K562 (cell line): ENCODE data around the gene MACROD2. TPM values are rescaled to one million over a fixed set of nuclear protein-coding genes. Genes with fewer than 3 reads are reported as not detected.

Experiments
- ATAC-seq: fragments of 200-7000 bp; cut with Tn5 transposase; 3 replicates; pipeline ENCODE4 v1.9.1; 2020; ENCODE audit warnings: moderate library complexity
- BruUV-seq: library from RNA; stranded (reverse); fragments of 400-500 nt; replicated peaks from 2 replicates; lab custom pipeline; 2021; lab: Mats Ljungman, UMichigan
- CTCF ChIA-PET: fragments of 300-600 bp; formaldehyde crosslinking; extraction: SDS; loops from one replicate; lab custom pipeline; 2021; ENCODE audit warnings: low intra/inter-chr PET ratio; lab: Yijun Ruan, JAX
- POLR2A ChIA-PET: fragments of 300-600, 350-650 bp; sonication (Branson Sonifier 250); formaldehyde crosslinking; extraction: SDS; loops from one replicate; lab custom pipeline; 2021; ENCODE audit warnings: antibody characterized with exemption, inconsistent platforms; lab: Yijun Ruan, JAX
- DNase-seq, 4 experiments: peaks; one replicate each; pipeline versions ENCODE4 v3.0.0 to v3.0.0-alpha.2; 2011 to 2018; ENCODE audit warnings: low spot score in 3 of 4, mixed read lengths in 3 of 4; ENCODE audit errors: extremely low read depth in 1 of 4
- FAIRE-seq: peaks from 2 replicates; lab custom pipeline; 2011; peaks lifted over from hg19 to GRCh38; lab: Jason Lieb, UNC
- H2AFZ ChIP-seq: 2 replicates; pipeline ENCODE4 v1.6.0; 2011; ENCODE audit warnings: low read depth, low read length, control low read depth, inconsistent platforms
- H3K27ac ChIP-seq: fragments of 200-600 bp; 3 replicates; pipeline ENCODE4 v1.8.0; 2011; ENCODE audit warnings: low read depth, mild to moderate bottlenecking, control low read depth, inconsistent platforms, low read length, moderate library complexity, mixed read lengths; ENCODE audit errors: extremely low read depth
- H3K27me3 ChIP-seq, 2 experiments: fragments of 300-600 bp in 1 of 2; 2 replicates in 1 of 2; 3 replicates in 1 of 2; pipeline versions ENCODE4 v1.6.0 to v1.8.0; 2011; ENCODE audit warnings: inconsistent platforms in 2 of 2, low read length in 2 of 2, mild to moderate bottlenecking in 1 of 2, mixed read lengths in 1 of 2, moderate library complexity in 1 of 2; ENCODE audit not compliant: control insufficient read depth in 2 of 2, insufficient read depth in 2 of 2
- H3K36me3 ChIP-seq: fragments of 300-600 bp; 3 replicates; pipeline ENCODE4 v1.8.0; 2011; ENCODE audit warnings: mild to moderate bottlenecking, low read length, inconsistent platforms; ENCODE audit not compliant: control insufficient read depth, insufficient read depth
- H3K4me1 ChIP-seq, 2 experiments: fragments of 200-600 bp in 1 of 2; replicated peaks in 1 of 2; 2 replicates in 1 of 2; 3 replicates in 1 of 2; pipeline versions ENCODE4 v1.5.1 to v1.8.0; 2011; ENCODE audit warnings: inconsistent platforms in 2 of 2, low read length in 2 of 2, mild to moderate bottlenecking in 1 of 2, mixed read lengths in 1 of 2, moderate library complexity in 1 of 2; ENCODE audit not compliant: control insufficient read depth in 2 of 2, insufficient read depth in 2 of 2
- H3K4me2 ChIP-seq: 2 replicates; pipeline ENCODE4 v1.6.1; 2011; ENCODE audit warnings: low read length, control low read depth, inconsistent platforms, mixed read lengths; ENCODE audit not compliant: insufficient read depth
- H3K4me3 ChIP-seq: fragments of 200-600 bp; sonication (generic), shearing (Covaris generic); 2 replicates; pipeline ENCODE4 v1.5.1; 2016; ENCODE audit warnings: control low read depth, inconsistent platforms
- H3K79me2 ChIP-seq: fragments of 200-600 bp; 3 replicates; pipeline ENCODE4 v1.8.0; 2011; ENCODE audit warnings: low read length, inconsistent platforms; ENCODE audit not compliant: control insufficient read depth, insufficient read depth
- H3K9ac ChIP-seq, 2 experiments: 2 replicates each; pipeline versions ENCODE4 v1.6.0 to v1.6.1; 2011; ENCODE audit warnings: low read depth in 2 of 2, low read length in 2 of 2, control low read depth in 1 of 2, inconsistent platforms in 1 of 2, mild to moderate bottlenecking in 1 of 2, mixed read lengths in 1 of 2; ENCODE audit not compliant: insufficient read depth in 1 of 2
- H3K9me1 ChIP-seq: one replicate; pipeline ENCODE4 v1.6.0; 2011; ENCODE audit warnings: inconsistent platforms, mild to moderate bottlenecking, low read length, moderate library complexity; ENCODE audit not compliant: control insufficient read depth, insufficient read depth
- H3K9me3 ChIP-seq: replicated peaks from 2 replicates; pipeline ENCODE4 v1.5.1; 2011; ENCODE audit warnings: low read depth, low read length, inconsistent platforms; ENCODE audit not compliant: control insufficient read depth, insufficient read depth
- H4K20me1 ChIP-seq: replicated peaks from 2 replicates; pipeline ENCODE4 v1.6.1; 2011; ENCODE audit warnings: low read length, inconsistent platforms, mixed read lengths; ENCODE audit not compliant: control insufficient read depth, insufficient read depth
- CBFA2T2 ChIP-seq: fragments of 450-650 bp; conservative IDR thresholded peaks from 2 replicates; pipeline ENCODE4 v1.6.1; 2017; ENCODE audit warnings: mild to moderate bottlenecking
- CBX5 ChIP-seq: IDR thresholded peaks from 2 replicates; pipeline ENCODE4 v1.6.1; 2014; ENCODE audit warnings: low read depth, borderline replicate concordance
- CC2D1A ChIP-seq: fragments of 450-650 bp; IDR thresholded peaks from 2 replicates; pipeline ENCODE4 v1.6.1; 2017; ENCODE audit warnings: mild to moderate bottlenecking
- DDX20 ChIP-seq: fragments of 450-650 bp; IDR thresholded peaks from 2 replicates; pipeline ENCODE4 v1.6.1; 2016; ENCODE audit warnings: missing genetic modification characterization, low read depth, mild to moderate bottlenecking, missing compliant biosample characterization, moderate library complexity
- GABPB2 ChIP-seq: fragments of 250-450 bp; sonication (Bioruptor Pico); conservative IDR thresholded peaks from 2 replicates; pipeline ENCODE4 v1.5.1; 2021; ENCODE audit warnings: mild to moderate bottlenecking
- HDAC6 ChIP-seq: IDR thresholded peaks from 2 replicates; pipeline ENCODE4 v1.6.1; 2012; ENCODE audit warnings: low read depth, mild to moderate bottlenecking, control low read depth, inconsistent platforms, low read length, moderate library complexity
- HEY1 ChIP-seq: fragments of 250-450 bp; sonication (Bioruptor Pico); IDR thresholded peaks from 2 replicates; pipeline ENCODE4 v1.5.0; 2020; ENCODE audit warnings: mild to moderate bottlenecking, moderate library complexity, borderline replicate concordance
- JUND ChIP-seq, 2 experiments: IDR thresholded peaks; 2 replicates in 1 of 2; 3 replicates in 1 of 2; pipeline ENCODE4 v1.6.1; 2011; ENCODE audit warnings: borderline replicate concordance in 2 of 2, low read depth in 2 of 2, low read length in 2 of 2, improper control_type of control experiment in 1 of 2, missing biosample characterization in 1 of 2, missing genetic modification characterization in 1 of 2, missing genetic modification reagents in 1 of 2
- KLF6 ChIP-seq: fragments of 250-450 bp; sonication (Bioruptor Pico); IDR thresholded peaks from 2 replicates; pipeline ENCODE4 v1.4.0; 2020; ENCODE audit warnings: mild to moderate bottlenecking, moderate library complexity, borderline replicate concordance
- LEF1 ChIP-seq: fragments of 450-650 bp; IDR thresholded peaks from 2 replicates; pipeline ENCODE4 v1.6.1; 2016; ENCODE audit warnings: mild to moderate bottlenecking
- NR3C1 ChIP-seq: sonication (generic); formaldehyde crosslinking; IDR thresholded peaks from 2 replicates; pipeline ENCODE4 v1.8.1; 2022; ENCODE audit warnings: missing genetic modification reagents
- RFX7 ChIP-seq: fragments of 250-450 bp; sonication (Bioruptor Pico); IDR thresholded peaks from 2 replicates; pipeline ENCODE4 v1.5.1; 2021; ENCODE audit warnings: mild to moderate bottlenecking
- ZEB2 ChIP-seq: fragments of 450-650 bp; IDR thresholded peaks from 2 replicates; pipeline ENCODE4 v1.6.1; 2016
- ZNF224 ChIP-seq: sonication (generic); formaldehyde crosslinking; IDR thresholded peaks from 2 replicates; pipeline ENCODE4 v1.8.0; 2022; ENCODE audit warnings: mild to moderate bottlenecking, missing genetic modification reagents
- ZNF668 ChIP-seq: fragments of 250-450 bp; sonication (Bioruptor Pico); IDR thresholded peaks from 2 replicates; pipeline ENCODE4 v1.8.0; 2022; ENCODE audit warnings: mild to moderate bottlenecking, inconsistent platforms
- ZNF717 ChIP-seq: fragments of 250-450 bp; sonication (Bioruptor Pico); IDR thresholded peaks from 2 replicates; pipeline ENCODE4 v1.5.0; 2021
- WGBS: fragments of 100-300 bp; shearing (Covaris generic); methylation state at CpG from one replicate; pipeline ENCODE4 v1.1.6; 2016; ENCODE audit warnings: low coverage, mixed read lengths; ENCODE audit not compliant: insufficient coverage; ENCODE audit errors: missing lambda C conversion rate; 5-methylcytosine and 5-hydroxymethylcytosine counted together
- in situ Hi-C: fragments of 300-500 bp; cut with MboI; formaldehyde crosslinking; loops from 4 replicates; pipeline ENCODE4 v1.15.0; 2018; ENCODE audit warnings: inconsistent platforms, mixed read lengths
- intact Hi-C: fragments of 100-400 bp; cut with micrococcal nuclease; formaldehyde crosslinking; loops from 2 replicates; pipeline ENCODE4 v1.14.2; 2022
- polyA plus RNA-seq, 8 experiments: library from polyadenylated mRNA; depleted of rRNA in 4 of 8; stranded (reverse) in 5 of 8; unstranded in 3 of 8; fragments of >200 nt; fragmentation: Nextera tagmentation in 2 of 8; fragmentation: Illumina TruSeq in 1 of 8; extraction: Ambion mirVana in 2 of 8; extraction: Trizol in 1 of 8; gene quantifications; 2 replicates each; pipeline versions ENCODE4 v1.2.1 to v1.2.3, GENCODE V29; 2011 to 2014; ENCODE audit warnings: inconsistent platforms in 1 of 8, missing spikeins in 1 of 8
- total RNA-seq, 7 experiments: library from RNA; depleted of rRNA in 6 of 7; stranded (reverse); fragments of >200 nt in 6 of 7; fragmentation: Illumina TruSeq in 2 of 7; extraction: Trizol in 2 of 7; gene quantifications; 2 replicates each; pipeline versions ENCODE4 v1.2.1 to v1.2.3, GENCODE V29; 2011 to 2021; ENCODE audit warnings: low replicate concordance in 1 of 7
- TF ChIP-seq, protein P1 (sequence below): sonication (generic); formaldehyde crosslinking; IDR thresholded peaks from 2 replicates; pipeline ENCODE4 v1.8.1; 2023; ENCODE audit warnings: mild to moderate bottlenecking, missing genetic modification reagents
- TF ChIP-seq, protein P2 (sequence below): fragments of 450-650 bp; formaldehyde crosslinking; IDR thresholded peaks from 2 replicates; pipeline ENCODE4 v1.4.0; 2022; ENCODE audit warnings: mild to moderate bottlenecking, moderate library complexity
- TF ChIP-seq, protein P3 (sequence below): IDR thresholded peaks from 2 replicates; pipeline ENCODE4 v1.6.1; 2014; ENCODE audit warnings: antibody characterized with exemption

Gene MACROD2
- total and polyA plus RNA-seq, 9 of the 15 experiments (the other 6 are each of a cell fraction or from before 2014, with no cell fraction given): not detected

DNA sequence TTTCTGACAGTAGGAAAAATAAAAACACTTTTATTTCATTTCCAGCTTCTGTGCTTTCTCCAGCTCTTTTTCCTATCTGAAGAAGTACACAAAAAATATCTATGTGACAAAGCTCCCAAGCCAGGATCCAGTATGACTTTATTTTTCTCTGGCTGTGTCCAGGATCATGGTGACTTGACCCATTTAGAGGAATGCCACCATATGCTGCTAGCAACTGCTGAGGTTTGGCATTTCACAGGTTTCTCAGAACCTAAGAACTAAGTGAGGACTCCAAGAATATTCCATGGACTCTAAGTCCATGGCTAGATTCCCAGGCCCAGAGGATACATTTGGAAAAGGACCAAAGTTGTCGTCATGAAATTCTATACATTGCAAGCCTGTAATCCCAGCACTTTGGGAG, 1218.7 kb downstream of the MACROD2 start:
- TF ChIP-seq ZNF224 (CRISPR knock-in tag) (no peak), ZNF668 (CRISPR knock-in tag) (no peak), HEY1 (CRISPR knock-in tag) (no peak), ZNF717 (CRISPR knock-in tag) (no peak), CBX5 (no peak), GABPB2 (CRISPR knock-in tag) (no peak), KLF6 (CRISPR knock-in tag) (no peak), ZEB2 (no peak), CC2D1A (no peak), JUND (IDR thresholded peaks at IDR 0.05; ENCODE audit: borderline replicate concordance, low read depth, low read length) (no peak), JUND (tag; IDR thresholded peaks at IDR 0.05; ENCODE audit: borderline replicate concordance, low read depth, low read length) (no peak), RFX7 (CRISPR knock-in tag) (no peak), DDX20 (tag) (no peak), HDAC6 (no peak), CBFA2T2 (no peak), LEF1 (no peak), NR3C1 (CRISPR knock-in tag) (no peak)
- TF ChIP-seq, protein P1, sequence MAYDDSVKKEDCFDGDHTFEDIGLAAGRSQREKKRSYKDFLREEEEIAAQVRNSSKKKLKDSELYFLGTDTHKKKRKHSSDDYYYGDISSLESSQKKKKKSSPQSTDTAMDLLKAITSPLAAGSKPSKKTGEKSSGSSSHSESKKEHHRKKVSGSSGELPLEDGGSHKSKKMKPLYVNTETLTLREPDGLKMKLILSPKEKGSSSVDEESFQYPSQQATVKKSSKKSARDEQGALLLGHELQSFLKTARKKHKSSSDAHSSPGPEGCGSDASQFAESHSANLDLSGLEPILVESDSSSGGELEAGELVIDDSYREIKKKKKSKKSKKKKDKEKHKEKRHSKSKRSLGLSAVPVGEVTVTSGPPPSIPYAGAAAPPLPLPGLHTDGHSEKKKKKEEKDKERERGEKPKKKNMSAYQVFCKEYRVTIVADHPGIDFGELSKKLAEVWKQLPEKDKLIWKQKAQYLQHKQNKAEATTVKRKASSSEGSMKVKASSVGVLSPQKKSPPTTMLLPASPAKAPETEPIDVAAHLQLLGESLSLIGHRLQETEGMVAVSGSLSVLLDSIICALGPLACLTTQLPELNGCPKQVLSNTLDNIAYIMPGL (CRISPR knock-in tag): no peak
- TF ChIP-seq, protein P2, sequence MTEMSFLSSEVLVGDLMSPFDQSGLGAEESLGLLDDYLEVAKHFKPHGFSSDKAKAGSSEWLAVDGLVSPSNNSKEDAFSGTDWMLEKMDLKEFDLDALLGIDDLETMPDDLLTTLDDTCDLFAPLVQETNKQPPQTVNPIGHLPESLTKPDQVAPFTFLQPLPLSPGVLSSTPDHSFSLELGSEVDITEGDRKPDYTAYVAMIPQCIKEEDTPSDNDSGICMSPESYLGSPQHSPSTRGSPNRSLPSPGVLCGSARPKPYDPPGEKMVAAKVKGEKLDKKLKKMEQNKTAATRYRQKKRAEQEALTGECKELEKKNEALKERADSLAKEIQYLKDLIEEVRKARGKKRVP (CRISPR knock-in tag): no peak
- TF ChIP-seq, protein P3, sequence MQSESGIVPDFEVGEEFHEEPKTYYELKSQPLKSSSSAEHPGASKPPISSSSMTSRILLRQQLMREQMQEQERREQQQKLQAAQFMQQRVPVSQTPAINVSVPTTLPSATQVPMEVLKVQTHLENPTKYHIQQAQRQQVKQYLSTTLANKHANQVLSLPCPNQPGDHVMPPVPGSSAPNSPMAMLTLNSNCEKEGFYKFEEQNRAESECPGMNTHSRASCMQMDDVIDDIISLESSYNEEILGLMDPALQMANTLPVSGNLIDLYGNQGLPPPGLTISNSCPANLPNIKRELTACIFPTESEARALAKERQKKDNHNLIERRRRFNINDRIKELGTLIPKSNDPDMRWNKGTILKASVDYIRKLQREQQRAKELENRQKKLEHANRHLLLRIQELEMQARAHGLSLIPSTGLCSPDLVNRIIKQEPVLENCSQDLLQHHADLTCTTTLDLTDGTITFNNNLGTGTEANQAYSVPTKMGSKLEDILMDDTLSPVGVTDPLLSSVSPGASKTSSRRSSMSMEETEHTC: no peak
- no peak overlapping the region for H3K9ac ChIP-seq
- ATAC-seq: no peak
- no peak overlapping the region for H3K4me2 ChIP-seq
- no peaks in the 10 kb centered on the region for H4K20me1 ChIP-seq
- H3K27me3 ChIP-seq: no peaks in the 10 kb centered on the region
- no peak overlapping the region for H2AFZ ChIP-seq
- in situ Hi-C loops: no loop called here
- DNase-seq: no peak
- H3K36me3 ChIP-seq: no peaks in the 10 kb centered on the region
- H3K9me1 ChIP-seq: no peaks in the 10 kb centered on the region
- H3K27ac ChIP-seq: no peak overlapping the region
- H3K4me1 ChIP-seq: no peaks in the 10 kb centered on the region
- no peaks in the 10 kb centered on the region; the same call in 1 of the 2 replicates for H3K9me3 ChIP-seq
- ChIA-PET POLR2A (no interaction called here), CTCF (no interaction called here)
- intact Hi-C loops: no loop called here
- H3K79me2 ChIP-seq: no peaks in the 10 kb centered on the region
- FAIRE-seq: no peak
- WGBS: 0% methylated on average over 1 of the region's 1 CpG
- BruUV-seq: no TSS peak
- no peak overlapping the region for H3K4me3 ChIP-seq
